Caco-2 (cell line): ENCODE measurements around the gene RNF32. TPM values are rescaled to one million over a fixed set of nuclear protein-coding genes. Genes with fewer than 3 reads are reported as not detected.

ENCODE experiments used
- BruUV-seq: library from RNA; stranded (reverse); fragments of 400-500 nt; replicated peaks from 2 replicates; lab custom pipeline; 2021; lab: Mats Ljungman, UMichigan
- CTCF ChIA-PET: fragments of 300-600 bp; sonication (Branson Sonifier 250); formaldehyde crosslinking; loops from one replicate; lab custom pipeline; 2022; ENCODE audit warnings: antibody characterized with exemption; lab: Charles Lee
- POLR2A ChIA-PET: fragments of 300-600 bp; sonication (Branson Sonifier 250); formaldehyde crosslinking; loops from one replicate; lab custom pipeline; 2022; ENCODE audit warnings: antibody characterized with exemption; lab: Charles Lee
- DNase-seq, 2 experiments: peaks; one replicate each; pipeline versions ENCODE4 v3.0.0 to v3.0.0-alpha.2; 2020 to 2022
- H3K27me3 ChIP-seq: replicated peaks from 2 replicates; pipeline ENCODE4 v1.6.0; 2011; ENCODE audit warnings: low read length; ENCODE audit not compliant: control insufficient read depth, insufficient read depth
- H3K36me3 ChIP-seq: 2 replicates; pipeline ENCODE4 v1.5.1; 2011; ENCODE audit warnings: low read length; ENCODE audit not compliant: control insufficient read depth, insufficient read depth
- H3K4me1 ChIP-seq: fragments of 250-450 bp; sonication (Bioruptor Pico); 2 replicates; pipeline ENCODE4 v1.5.1; 2020; ENCODE audit warnings: mild to moderate bottlenecking
- H3K4me3 ChIP-seq: 2 replicates; pipeline ENCODE4 v1.5.1; 2011; ENCODE audit warnings: low read depth, mild to moderate bottlenecking, control low read depth, low read length
- H3K9me3 ChIP-seq: fragments of 250-450 bp; sonication (Bioruptor Pico); 2 replicates; pipeline ENCODE4 v1.5.1; 2020; ENCODE audit warnings: mild to moderate bottlenecking, moderate library complexity
- H3K27ac Mint-ChIP-seq: one replicate; pipeline ENCODE4 v1.8.0; 2022; ENCODE audit warnings: mixed read lengths; ENCODE audit not compliant: unreplicated experiment
- H3K27me3 Mint-ChIP-seq: one replicate; pipeline ENCODE4 v1.8.0; 2022; ENCODE audit warnings: mixed read lengths; ENCODE audit not compliant: insufficient read depth, unreplicated experiment
- H3K36me3 Mint-ChIP-seq: one replicate; pipeline ENCODE4 v1.8.0; 2022; ENCODE audit warnings: mild to moderate bottlenecking, mixed read lengths; ENCODE audit not compliant: insufficient read depth, unreplicated experiment
- H3K4me1 Mint-ChIP-seq: one replicate; pipeline ENCODE4 v1.8.0; 2022; ENCODE audit warnings: low read depth, mixed read lengths; ENCODE audit not compliant: unreplicated experiment
- H3K4me3 Mint-ChIP-seq: one replicate; pipeline ENCODE4 v1.8.0; 2022; ENCODE audit warnings: mild to moderate bottlenecking, moderate library complexity, mixed read lengths; ENCODE audit not compliant: unreplicated experiment
- H3K9me3 Mint-ChIP-seq: one replicate; pipeline ENCODE4 v1.8.0; 2022; ENCODE audit warnings: mixed read lengths; ENCODE audit not compliant: unreplicated experiment
- intact Hi-C: fragments of 100-400 bp; cut with micrococcal nuclease; formaldehyde crosslinking; loops from one replicate; pipeline ENCODE4 v1.10.0; 2022; ENCODE audit not compliant: unreplicated experiment
- total RNA-seq: library from RNA; stranded (reverse); gene quantifications from 2 replicates; pipeline ENCODE4 v1.2.3, GENCODE V29; 2022
- TF ChIP-seq, protein P1 (sequence below), 2 experiments: fragments of 200-600 bp in 1 of 2; IDR thresholded peaks; 1 replicate in 1 of 2; 2 replicates in 1 of 2; pipeline versions ENCODE4 v1.5.1 to v1.8.0; 2011 to 2022; ENCODE audit warnings: antibody characterized with exemption in 1 of 2, control low read depth in 1 of 2, inconsistent platforms in 1 of 2, low read depth in 1 of 2, low read length in 1 of 2, mild to moderate bottlenecking in 1 of 2, moderate library complexity in 1 of 2; ENCODE audit not compliant: insufficient read depth in 1 of 2, severe bottlenecking in 1 of 2, unreplicated experiment in 1 of 2

Gene RNF32
- total RNA-seq, 1 experiment from 2014 or later = 26.0 TPM

DNA sequence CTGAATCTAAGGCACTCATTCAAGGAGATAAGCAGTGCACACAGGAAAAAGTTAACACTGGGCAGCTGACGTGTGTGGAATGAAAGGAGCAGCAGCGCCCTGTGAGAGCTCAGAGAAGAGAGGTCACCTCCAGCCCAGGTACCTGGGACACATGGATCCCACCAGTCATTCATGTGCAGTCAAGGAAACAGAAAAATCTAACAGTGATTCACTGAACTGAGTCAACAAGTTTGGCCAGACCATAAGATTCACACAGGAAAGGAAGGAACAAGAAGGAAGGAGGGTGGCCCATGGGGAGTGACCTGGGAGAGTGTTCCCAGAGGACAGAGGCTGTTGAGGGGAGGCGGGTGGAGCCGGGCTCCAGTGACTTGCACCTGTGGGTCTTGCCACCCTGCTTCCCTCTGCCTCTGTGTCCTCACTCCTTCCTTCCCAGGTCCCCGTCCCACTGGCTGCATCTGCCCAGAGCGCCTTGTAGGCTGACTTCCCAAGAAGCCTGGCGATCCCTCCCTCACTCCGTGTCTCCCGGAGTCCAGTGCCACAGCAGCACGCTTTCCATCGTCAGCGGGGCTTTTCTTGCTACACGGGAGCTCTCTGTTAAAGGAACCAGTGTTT is 27.7 kb downstream of the RNF32 start:
- peaks cover 54% of the 10 kb centered on the region for H3K36me3 Mint-ChIP-seq
- H3K27ac Mint-ChIP-seq = peak overlapping the region; percentile 88
- TSS peak; percentile 44 for BruUV-seq
- no peaks in the 10 kb centered on the region for H3K36me3 ChIP-seq
- H3K4me3 ChIP-seq = no peak overlapping the region
- H3K4me3 Mint-ChIP-seq = peak overlapping the region; percentile 45
- ChIA-PET CTCF (no interaction called here), POLR2A (interaction anchor here (0.6 to 2.2 kb wide), 3 partner anchors 29 to 68 kb away, joined by 4 to 13 read pairs (median 7); no protein-coding TSS in a partner anchor)
- H3K9me3 ChIP-seq = no peaks in the 10 kb centered on the region
- no peaks in the 10 kb centered on the region for H3K27me3 Mint-ChIP-seq
- intact Hi-C loops = no loop called here
- peak; percentile 59 to 78 for DNase-seq
- H3K4me1 ChIP-seq = peaks cover 55% of the 10 kb centered on the region
- peaks cover 47% of the 10 kb centered on the region for H3K4me1 Mint-ChIP-seq
- TF ChIP-seq, protein P1, sequence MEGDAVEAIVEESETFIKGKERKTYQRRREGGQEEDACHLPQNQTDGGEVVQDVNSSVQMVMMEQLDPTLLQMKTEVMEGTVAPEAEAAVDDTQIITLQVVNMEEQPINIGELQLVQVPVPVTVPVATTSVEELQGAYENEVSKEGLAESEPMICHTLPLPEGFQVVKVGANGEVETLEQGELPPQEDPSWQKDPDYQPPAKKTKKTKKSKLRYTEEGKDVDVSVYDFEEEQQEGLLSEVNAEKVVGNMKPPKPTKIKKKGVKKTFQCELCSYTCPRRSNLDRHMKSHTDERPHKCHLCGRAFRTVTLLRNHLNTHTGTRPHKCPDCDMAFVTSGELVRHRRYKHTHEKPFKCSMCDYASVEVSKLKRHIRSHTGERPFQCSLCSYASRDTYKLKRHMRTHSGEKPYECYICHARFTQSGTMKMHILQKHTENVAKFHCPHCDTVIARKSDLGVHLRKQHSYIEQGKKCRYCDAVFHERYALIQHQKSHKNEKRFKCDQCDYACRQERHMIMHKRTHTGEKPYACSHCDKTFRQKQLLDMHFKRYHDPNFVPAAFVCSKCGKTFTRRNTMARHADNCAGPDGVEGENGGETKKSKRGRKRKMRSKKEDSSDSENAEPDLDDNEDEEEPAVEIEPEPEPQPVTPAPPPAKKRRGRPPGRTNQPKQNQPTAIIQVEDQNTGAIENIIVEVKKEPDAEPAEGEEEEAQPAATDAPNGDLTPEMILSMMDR (IDR thresholded peaks at IDR 0.05; ENCODE audit: insufficient read depth in 1 of 2, low read depth in 1 of 2, low read length in 1 of 2, severe bottlenecking in 1 of 2, unreplicated experiment in 1 of 2) = no peak
- peaks cover 15% of the 10 kb centered on the region for H3K9me3 Mint-ChIP-seq
- no peaks in the 10 kb centered on the region for H3K27me3 ChIP-seq

GRCh38 chr7:156669035-156669828 is 28.7 kb downstream of the RNF32 start:
- Histone ChIP-seq H3K4me3 (no peak overlapping the region), H3K9me3 (no peaks in the 10 kb centered on the region), H3K4me1 (peaks cover 46% of the 10 kb centered on the region), H3K36me3 (no peaks in the 10 kb centered on the region), H3K27me3 (no peaks in the 10 kb centered on the region)
- Mint-ChIP-seq H3K4me3 (no peak overlapping the region), H3K4me1 (peaks cover 47% of the 10 kb centered on the region), H3K36me3 (peaks cover 51% of the 10 kb centered on the region), H3K9me3 (peaks cover 15% of the 10 kb centered on the region), H3K27ac (peak overlapping the region; percentile 88), H3K27me3 (no peaks in the 10 kb centered on the region)
- intact Hi-C loops = no loop called here
- TF ChIP-seq, protein P1 (IDR thresholded peaks at IDR 0.05; ENCODE audit: insufficient read depth in 1 of 2, low read depth in 1 of 2, low read length in 1 of 2, severe bottlenecking in 1 of 2, unreplicated experiment in 1 of 2) = no peak
- DNase-seq = no peak
- BruUV-seq = no TSS peak
- ChIA-PET CTCF (no interaction called here), POLR2A (no interaction called here)

DNA sequence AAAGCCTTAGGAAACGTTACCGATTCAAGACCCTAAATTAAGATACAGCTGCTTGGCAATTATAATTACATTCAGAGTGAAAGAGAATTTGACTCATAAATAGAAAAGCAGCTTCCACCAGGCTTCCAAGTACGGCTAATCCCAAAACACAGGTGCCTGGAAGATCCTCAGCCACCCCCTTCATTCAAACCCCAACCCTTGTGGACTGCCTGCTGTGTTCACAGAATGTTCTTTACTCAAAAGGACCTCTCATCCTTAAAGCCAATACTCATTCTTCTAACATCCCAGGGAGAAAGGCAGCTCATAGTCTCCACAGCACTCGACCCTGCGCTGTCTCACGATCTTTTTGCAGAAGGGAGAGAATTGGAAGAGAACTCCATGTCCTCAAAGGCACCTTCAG is 32.9 kb downstream of the RNF32 start:
- H3K4me3 ChIP-seq = no peak overlapping the region
- POLR2A ChIA-PET = no interaction called here
- Mint-ChIP-seq H3K27ac (no peak overlapping the region), H3K36me3 (peaks cover 42% of the 10 kb centered on the region), H3K9me3 (peaks cover 15% of the 10 kb centered on the region), H3K27me3 (no peaks in the 10 kb centered on the region), H3K4me3 (no peak overlapping the region), H3K4me1 (peaks cover 20% of the 10 kb centered on the region)
- H3K4me1 ChIP-seq = peaks cover 11% of the 10 kb centered on the region
- intact Hi-C loops = no loop called here
- no TSS peak for BruUV-seq
- no peaks in the 10 kb centered on the region for H3K36me3 ChIP-seq
- no peaks in the 10 kb centered on the region for H3K9me3 ChIP-seq
- TF ChIP-seq, protein P1 (IDR thresholded peaks at IDR 0.05; ENCODE audit: insufficient read depth in 1 of 2, low read depth in 1 of 2, low read length in 1 of 2, severe bottlenecking in 1 of 2, unreplicated experiment in 1 of 2) = no peak
- H3K27me3 ChIP-seq = no peaks in the 10 kb centered on the region
- CTCF ChIA-PET = no interaction called here
- no peak for DNase-seq
